Tibial artery (tissue), 4 donors: Measurements from ENCODE around the gene PITHD1.

Experiments used
- DNase-seq, 2 donors: peaks; one replicate each; pipeline ENCODE4 v3.0.0-alpha.2; 2019
- H3K27ac ChIP-seq, 2 donors: fragments of 200-600 bp; sonication (generic) in 1 of 2; 1 replicate in 1 of 2; 2 replicates in 1 of 2; pipeline ENCODE4 v1.5.1; 2018 to 2019; ENCODE audit warnings: mild to moderate bottlenecking in 1 of 2
- H3K27me3 ChIP-seq, 2 donors: fragments of 200-600 bp; sonication (generic) in 1 of 2; one replicate each; pipeline versions ENCODE4 v1.5.1 to v1.6.0; 2016 to 2019
- H3K36me3 ChIP-seq, 3 donors: fragments of 200-600 bp; sonication (generic) in 2 of 3; one replicate each; pipeline ENCODE4 v1.5.1; 2016 to 2019; ENCODE audit warnings: mild to moderate bottlenecking in 2 of 3
- H3K4me1 ChIP-seq, 4 donors: fragments of 200-600 bp; sonication (generic) in 2 of 4; 1 replicate in 3 of 4; 2 replicates in 1 of 4; pipeline ENCODE4 v1.5.1; 2016 to 2019
- H3K4me3 ChIP-seq, 2 donors: fragments of 200-600 bp; sonication (generic) in 1 of 2; 1 replicate in 1 of 2; 2 replicates in 1 of 2; pipeline ENCODE4 v1.5.1; 2018 to 2019; ENCODE audit warnings: mild to moderate bottlenecking in 2 of 2
- H3K9me3 ChIP-seq, 3 donors: fragments of 200-600 bp; sonication (generic) in 1 of 3; one replicate each; pipeline ENCODE4 v1.5.1; 2016 to 2019
- intact Hi-C: fragments of 100-400 bp; cut with DNase I; formaldehyde crosslinking; loops from one replicate; pipeline ENCODE4 v1.15.0; 2023; ENCODE audit warnings: low total_unique reads
- TF ChIP-seq, protein P1 (sequence below), 2 experiments: fragments of 200-600 bp in 1 of 2; fragments of 450-650 bp in 1 of 2; IDR thresholded peaks; one replicate each; pipeline ENCODE4 v1.5.1; 2017 to 2019; ENCODE audit warnings: antibody characterized with exemption in 2 of 2, mild to moderate bottlenecking in 1 of 2, moderate library complexity in 1 of 2

Gene PITHD1

DNA sequence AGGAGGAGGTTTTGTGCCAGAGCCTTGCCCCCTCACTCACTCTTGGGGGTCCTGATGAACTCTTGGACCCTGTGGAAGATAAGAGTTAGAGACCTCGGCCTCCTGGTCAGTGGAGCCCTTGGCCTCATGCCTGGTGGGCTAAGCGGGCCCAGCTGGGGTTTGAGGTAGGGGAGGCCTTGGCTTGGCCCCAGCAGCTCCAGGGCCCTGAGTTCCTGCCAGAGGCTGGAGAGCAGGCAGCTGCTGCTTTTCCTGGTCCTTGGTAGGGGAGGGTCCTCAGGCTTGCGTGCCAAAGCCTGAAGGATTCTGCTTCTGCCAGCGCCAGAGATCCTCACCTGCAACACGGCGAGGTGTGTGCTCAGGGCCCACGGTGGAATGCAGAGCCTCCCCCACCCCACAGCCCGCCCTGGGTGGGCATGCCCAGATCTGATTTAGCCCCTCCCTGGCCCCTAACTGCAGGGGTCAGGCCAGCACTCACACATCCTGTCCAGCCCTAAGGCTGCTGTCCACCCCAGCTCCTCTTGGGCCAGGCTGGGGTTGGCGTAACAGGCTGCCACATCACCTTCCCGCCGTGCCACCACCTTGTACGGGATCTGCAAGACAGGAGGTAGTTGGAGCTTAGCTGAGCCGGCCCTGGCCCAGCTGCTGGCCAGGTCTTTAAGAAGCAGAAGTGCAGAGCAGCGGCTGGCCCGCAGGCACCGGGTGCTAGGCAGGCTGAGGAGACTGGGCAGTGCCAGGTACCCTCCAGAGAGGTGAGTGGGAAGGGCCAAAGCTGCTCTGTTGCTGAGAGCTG lies 17.7 kb downstream of the PITHD1 start:
- H3K4me1 ChIP-seq: peaks cover 0 to 44% (median 33%) of the 10 kb centered on the region in 4 donors
- no peak overlapping the region for H3K27ac ChIP-seq
- TF ChIP-seq, protein P1, sequence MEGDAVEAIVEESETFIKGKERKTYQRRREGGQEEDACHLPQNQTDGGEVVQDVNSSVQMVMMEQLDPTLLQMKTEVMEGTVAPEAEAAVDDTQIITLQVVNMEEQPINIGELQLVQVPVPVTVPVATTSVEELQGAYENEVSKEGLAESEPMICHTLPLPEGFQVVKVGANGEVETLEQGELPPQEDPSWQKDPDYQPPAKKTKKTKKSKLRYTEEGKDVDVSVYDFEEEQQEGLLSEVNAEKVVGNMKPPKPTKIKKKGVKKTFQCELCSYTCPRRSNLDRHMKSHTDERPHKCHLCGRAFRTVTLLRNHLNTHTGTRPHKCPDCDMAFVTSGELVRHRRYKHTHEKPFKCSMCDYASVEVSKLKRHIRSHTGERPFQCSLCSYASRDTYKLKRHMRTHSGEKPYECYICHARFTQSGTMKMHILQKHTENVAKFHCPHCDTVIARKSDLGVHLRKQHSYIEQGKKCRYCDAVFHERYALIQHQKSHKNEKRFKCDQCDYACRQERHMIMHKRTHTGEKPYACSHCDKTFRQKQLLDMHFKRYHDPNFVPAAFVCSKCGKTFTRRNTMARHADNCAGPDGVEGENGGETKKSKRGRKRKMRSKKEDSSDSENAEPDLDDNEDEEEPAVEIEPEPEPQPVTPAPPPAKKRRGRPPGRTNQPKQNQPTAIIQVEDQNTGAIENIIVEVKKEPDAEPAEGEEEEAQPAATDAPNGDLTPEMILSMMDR (IDR thresholded peaks at IDR 0.05): no peak
- no peak overlapping the region for H3K4me3 ChIP-seq
- H3K9me3 ChIP-seq: no peaks in the 10 kb centered on the region
- intact Hi-C loops: no loop called here
- no peak for DNase-seq
- peaks cover 0 to 59% (median 29%) of the 10 kb centered on the region in 3 donors for H3K36me3 ChIP-seq
- H3K27me3 ChIP-seq: no peaks in the 10 kb centered on the region

DNA sequence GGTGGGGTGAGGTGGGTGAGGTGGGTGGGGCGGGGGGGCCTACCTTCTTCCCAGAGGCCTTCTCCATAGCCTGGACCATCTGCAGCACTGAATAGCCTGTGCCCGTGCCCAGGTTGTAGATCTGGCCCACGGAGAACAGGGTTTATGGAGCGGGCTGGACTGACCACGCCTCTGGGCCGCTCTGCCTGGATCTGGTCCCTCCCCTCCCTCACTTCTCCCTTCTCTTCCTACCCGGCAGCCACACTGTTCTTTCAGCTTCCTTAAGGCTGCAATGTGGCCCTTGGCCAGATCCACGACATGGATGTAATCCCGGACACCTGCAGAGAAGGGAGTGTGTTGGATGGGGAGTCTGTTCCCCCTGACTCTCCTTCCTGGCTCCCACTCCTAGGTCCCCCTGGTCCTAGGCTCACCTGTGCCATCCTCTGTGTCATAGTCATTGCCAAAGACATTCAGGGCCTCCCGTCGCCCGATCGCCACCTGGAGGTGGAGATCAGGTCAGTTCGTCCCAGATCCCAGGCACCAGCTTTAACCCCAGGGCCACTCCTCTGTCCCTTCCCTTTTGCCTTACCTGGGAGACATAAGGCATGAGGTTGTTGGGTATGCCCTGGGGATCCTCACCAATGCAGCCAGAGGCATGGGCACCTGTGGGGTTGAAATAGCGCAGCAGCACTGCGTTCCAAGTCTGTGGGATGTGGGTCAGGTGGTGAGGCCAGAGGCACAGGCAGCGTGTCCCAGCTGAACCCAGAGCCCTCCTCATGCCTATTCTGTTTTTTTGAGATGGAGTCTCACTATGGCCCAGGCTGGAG lies 18.5 kb downstream of the PITHD1 start:
- H3K9me3 ChIP-seq: no peaks in the 10 kb centered on the region
- no peak overlapping the region for H3K27ac ChIP-seq
- TF ChIP-seq, protein P1 (IDR thresholded peaks at IDR 0.05): no peak
- peaks cover 0 to 59% (median 29%) of the 10 kb centered on the region in 3 donors for H3K36me3 ChIP-seq
- H3K4me3 ChIP-seq: no peak overlapping the region
- no peaks in the 10 kb centered on the region for H3K27me3 ChIP-seq
- intact Hi-C loops: no loop called here
- H3K4me1 ChIP-seq: peaks cover 0 to 48% (median 35%) of the 10 kb centered on the region in 4 donors
- no peak for DNase-seq

DNA sequence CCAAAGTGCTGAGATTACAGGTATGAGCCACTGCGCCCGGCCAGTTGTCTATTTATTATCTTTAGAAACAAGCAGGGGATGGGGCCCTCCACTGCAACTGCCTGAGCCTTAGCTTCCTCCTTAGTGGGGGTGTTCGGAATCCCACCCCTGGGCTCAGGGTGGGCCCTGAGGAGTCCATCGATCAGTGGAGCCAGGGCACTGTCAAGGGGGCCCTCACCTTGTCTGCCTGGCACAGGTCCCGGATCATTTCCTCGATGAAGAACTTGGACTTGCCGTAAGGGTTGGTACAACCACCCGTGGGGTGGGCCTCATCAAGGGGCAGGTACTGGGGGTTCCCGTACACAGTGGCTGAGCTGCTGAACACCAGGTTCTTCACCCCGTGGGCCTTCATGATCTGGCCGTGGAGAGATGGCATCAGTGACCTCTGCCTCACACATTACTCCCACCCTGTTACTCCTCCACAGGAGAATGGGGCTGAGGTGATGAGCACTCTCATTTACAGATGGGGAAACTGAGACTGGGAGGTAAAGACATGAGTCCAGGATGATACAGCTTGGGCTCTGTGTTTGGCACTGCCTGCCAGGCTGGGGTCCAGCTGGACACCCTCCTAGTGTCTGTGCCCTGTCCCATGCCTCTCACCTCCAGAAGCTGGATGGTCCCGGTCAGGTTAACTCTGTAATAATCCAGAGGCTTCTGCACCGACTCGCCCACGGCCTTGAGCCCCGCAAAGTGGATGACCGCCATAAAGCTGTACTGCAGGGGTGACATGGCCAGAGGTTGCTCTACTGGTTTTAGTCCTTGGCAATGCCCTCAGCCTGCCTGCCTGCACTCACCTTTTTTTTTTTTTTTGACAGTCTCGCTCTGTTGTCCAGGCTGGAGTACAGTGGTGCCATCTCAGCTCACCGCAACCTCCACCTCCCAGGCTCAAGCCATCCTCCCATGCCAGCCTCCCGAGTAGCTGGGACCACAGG lies 19.5 kb downstream of the PITHD1 start:
- Histone ChIP-seq H3K36me3 (peaks cover 0 to 61% (median 29%) of the 10 kb centered on the region in 3 donors), H3K4me1 (peaks cover 0 to 40% (median 25%) of the 10 kb centered on the region in 4 donors), H3K9me3 (no peaks in the 10 kb centered on the region), H3K4me3 (no peak overlapping the region), H3K27ac (no peak overlapping the region), H3K27me3 (no peaks in the 10 kb centered on the region)
- intact Hi-C loops: no loop called here
- TF ChIP-seq, protein P1 (IDR thresholded peaks at IDR 0.05): no peak
- DNase-seq: no peak

DNA sequence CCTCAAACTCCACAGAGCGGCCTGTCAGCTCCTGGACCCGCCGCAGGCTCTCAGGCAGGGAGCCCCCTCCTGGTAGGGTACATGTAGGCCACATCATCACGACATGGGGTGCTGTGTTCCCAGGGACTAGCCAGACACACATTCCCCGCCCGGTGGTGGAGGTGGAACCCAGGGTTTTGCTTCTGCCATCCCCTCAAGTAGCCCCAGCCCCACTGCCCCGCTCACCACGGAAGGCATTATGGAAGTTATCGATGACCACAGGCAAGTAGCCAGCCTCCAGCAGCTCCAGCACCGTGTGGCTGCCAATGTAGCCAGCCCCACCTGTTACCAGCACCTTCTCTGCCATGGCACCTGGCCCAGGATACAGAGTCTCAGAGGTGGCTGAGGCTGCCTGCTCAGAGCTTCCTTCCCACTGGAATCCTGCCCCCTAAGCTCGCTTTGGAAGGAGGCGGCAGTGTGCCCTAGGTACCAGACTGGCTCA lies 20.5 kb downstream of the PITHD1 start:
- Histone ChIP-seq H3K9me3 (no peaks in the 10 kb centered on the region), H3K27me3 (no peaks in the 10 kb centered on the region), H3K36me3 (peaks cover 0 to 61% (median 22%) of the 10 kb centered on the region in 3 donors), H3K4me3 (no peak overlapping the region), H3K27ac (no peak overlapping the region), H3K4me1 (peaks cover 0 to 33% (median 18%) of the 10 kb centered on the region in 4 donors)
- TF ChIP-seq, protein P1 (IDR thresholded peaks at IDR 0.05): no peak
- no peak for DNase-seq
- intact Hi-C loops: no loop called here

DNA sequence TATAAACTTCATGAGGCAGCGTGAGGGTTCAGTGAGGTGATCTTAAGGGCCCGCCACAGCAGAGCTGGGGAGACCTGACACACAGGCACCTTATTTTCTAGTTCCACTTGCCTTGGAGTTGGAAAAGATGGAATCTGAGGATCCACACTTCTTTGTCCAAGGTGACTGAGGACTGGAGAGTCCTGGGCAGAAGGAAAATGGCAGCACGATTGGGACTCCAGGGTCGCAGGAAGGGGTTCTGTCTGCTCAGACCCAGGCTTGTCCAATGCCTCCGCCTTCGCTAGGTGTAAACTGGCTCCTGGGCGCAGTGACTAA lies 21.0 kb downstream of the PITHD1 start:
- H3K27ac ChIP-seq: peak overlapping the region in 1 of 2 donors; percentile 90
- H3K4me1 ChIP-seq: peaks cover 0 to 33% (median 18%) of the 10 kb centered on the region in 4 donors
- TF ChIP-seq, protein P1 (IDR thresholded peaks at IDR 0.05): no peak
- no peak for DNase-seq
- peaks cover 0 to 61% (median 18%) of the 10 kb centered on the region in 3 donors for H3K36me3 ChIP-seq
- no peaks in the 10 kb centered on the region for H3K9me3 ChIP-seq
- H3K4me3 ChIP-seq: peak overlapping the region; percentile 76 to 78
- H3K27me3 ChIP-seq: no peaks in the 10 kb centered on the region
- intact Hi-C loops: no loop called here
